Gastrocnemius medialis (tissue), 4 donors: ENCODE measurements around the gene PLEKHH3.

Experiments used
- CTCF ChIP-seq, 5 experiments: fragments of 450-650 bp in 3 of 5; fragments of 200-600 bp in 2 of 5; sonication (generic) in 2 of 5; IDR thresholded peaks in 4 of 5; conservative IDR thresholded peaks in 1 of 5; 1 replicate in 4 of 5; 2 replicates in 1 of 5; pipeline ENCODE4 v1.5.1; 2016 to 2019; ENCODE audit warnings: antibody characterized with exemption in 5 of 5, mild to moderate bottlenecking in 3 of 5, moderate library complexity in 3 of 5
- POLR2A ChIP-seq, 2 donors: fragments of 450-650 bp; IDR thresholded peaks; one replicate each; pipeline ENCODE4 v1.6.1; 2017; ENCODE audit warnings: antibody characterized with exemption in 2 of 2, mild to moderate bottlenecking in 2 of 2, moderate library complexity in 2 of 2

GRCh38 chr17:42686520-42687128 is 9.8 kb upstream of the PLEKHH3 start:
- TF ChIP-seq POLR2A (IDR thresholded peaks at IDR 0.05) = no peak
- TF ChIP-seq CTCF (IDR thresholded peaks at IDR 0.05 in 4 of 5, conservative IDR thresholded peaks at IDR 0.05 in 1 of 5) = no peak
